T-helper 2 cell treated with Interferon-gamma antibody and Interleukin-4, amounts not matched to agents 100 ng/mL and 5 ng/mL, for 36 hours (primary cell): ENCODE data around the gene MED26. TPM values are rescaled to one million over a fixed set of nuclear protein-coding genes. Genes with fewer than 3 reads are reported as not detected.

Source experiments
- total RNA-seq: library from RNA; stranded (reverse); gene quantifications from 2 replicates; pipeline ENCODE4 v1.2.3, GENCODE V29; 2022

Gene MED26
- total RNA-seq, 1 donor from 2014 or later, result 15.8 TPM

Other genes starting within 250 kb of the MED26 start
- 37.9 and 38.4 TPM in 2 replicates for gene EPS15L1, start 156.2 kb downstream of the MED26 start, total RNA-seq
- 0.18 TPM in 1 of 2 replicates, not detected in the other for gene CALR3, start 132.0 kb downstream of the MED26 start, total RNA-seq
- 2.8 and 3.4 TPM in 2 replicates for gene C19orf44, start 131.8 kb downstream of the MED26 start, total RNA-seq
- 73.5 and 74.4 TPM in 2 replicates for gene CHERP, start 85.8 kb downstream of the MED26 start, total RNA-seq
- 52.9 and 53.4 TPM in 2 replicates for gene SLC35E1, start 55.8 kb downstream of the MED26 start, total RNA-seq
- 69.1 and 69.5 TPM in 2 replicates for gene SMIM7, start 31.9 kb upstream of the MED26 start, total RNA-seq
- gene TMEM38A, start 32.9 kb upstream of the MED26 start, total RNA-seq, result 2.8 and 3.4 TPM in 2 replicates
- gene NWD1, start 91.6 kb upstream of the MED26 start, total RNA-seq, result not detected in 2 replicates
- gene SIN3B, start 201.2 kb upstream of the MED26 start, total RNA-seq, result 37.4 and 39.1 TPM in 2 replicates